ENCODE results near the gene RNF214.
A peak's percentile ranks its signal among the peaks of the same experiment; 100 is the strongest.

The RNF214 gene

GRCh38 chr11:117225553-117226170 lies 6.8 kb upstream of the RNF214 start:
- FAIRE-seq = no peak
- TF ChIP-seq CTCF (IDR thresholded peaks at IDR 0.05; ENCODE audit: insufficient read depth, missing control alignments) = no peak
- DNase-seq (ENCODE audit: insufficient read length, low spot score) = no peak

- peak; percentile 77 for DNase-seq (ENCODE audit: insufficient read length, low spot score)
- TF ChIP-seq CTCF (IDR thresholded peaks at IDR 0.05; ENCODE audit: insufficient read depth, missing control alignments) = peak; percentile 90
- no peak for FAIRE-seq
Measured at GRCh38 chr11:117226388-117227385, 5.8 kb upstream of the RNF214 start.

GRCh38 chr11:117228091-117228490 lies 4.4 kb upstream of the RNF214 start:
- TF ChIP-seq CTCF (IDR thresholded peaks at IDR 0.05; ENCODE audit: insufficient read depth, missing control alignments) = no peak
- DNase-seq (ENCODE audit: insufficient read length, low spot score) (no peak), FAIRE-seq (no peak)

GRCh38 chr11:117229411-117229810 lies 3.1 kb upstream of the RNF214 start:
- DNase-seq (ENCODE audit: insufficient read length, low spot score) = no peak
- no peak for FAIRE-seq
- TF ChIP-seq CTCF (IDR thresholded peaks at IDR 0.05; ENCODE audit: insufficient read depth, missing control alignments) = no peak

- no peak for TF ChIP-seq CTCF (IDR thresholded peaks at IDR 0.05; ENCODE audit: insufficient read depth, missing control alignments)
- no peak for FAIRE-seq
- DNase-seq (ENCODE audit: insufficient read length, low spot score) = no peak
Measured at GRCh38 chr11:117229931-117230285, 2.6 kb upstream of the RNF214 start.

- no peak for TF ChIP-seq CTCF (IDR thresholded peaks at IDR 0.05; ENCODE audit: insufficient read depth, missing control alignments)
- FAIRE-seq = no peak
- DNase-seq (ENCODE audit: insufficient read length, low spot score) = no peak
Measured at GRCh38 chr11:117230286-117230961, 2.0 kb upstream of the RNF214 start.

All from D721Med (cell line).